ENCODE data around the gene TOX2.

Gene TOX2

DNA sequence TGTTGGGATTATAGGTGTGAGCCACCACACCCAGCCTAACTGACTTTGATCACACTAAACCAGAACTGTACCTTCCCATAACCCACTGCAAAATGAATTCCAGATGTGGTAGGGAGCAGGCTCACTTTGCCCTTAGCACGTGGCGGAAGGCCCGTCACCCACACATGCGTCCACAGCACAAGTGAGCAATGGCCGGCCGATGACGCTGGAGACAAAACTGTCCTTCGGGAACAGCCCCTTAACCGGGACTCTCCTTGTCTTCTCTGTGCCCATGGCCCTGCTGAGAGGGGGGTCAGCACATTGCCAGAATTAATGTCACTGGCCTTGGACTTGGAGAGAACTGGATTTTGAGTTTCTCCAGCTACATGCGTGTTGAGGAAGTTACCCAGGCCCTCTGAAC, 107.2 kb downstream of the TOX2 start:
- H3K27me3 Mint-ChIP-seq (ENCODE audit: low read depth, poor library complexity), result peaks cover 29% of the 10 kb centered on the region
- no peak for DNase-seq
- no peaks in the 10 kb centered on the region for H3K9me3 Mint-ChIP-seq
- H3K4me3 Mint-ChIP-seq, result no peak overlapping the region
- no peaks in the 10 kb centered on the region for H3K36me3 Mint-ChIP-seq (ENCODE audit: low read depth)
- peaks cover 43% of the 10 kb centered on the region for H3K4me1 Mint-ChIP-seq
- no peak for TF ChIP-seq CTCF (IDR thresholded peaks at IDR 0.05)
- H3K27ac Mint-ChIP-seq, result no peak overlapping the region

DNA sequence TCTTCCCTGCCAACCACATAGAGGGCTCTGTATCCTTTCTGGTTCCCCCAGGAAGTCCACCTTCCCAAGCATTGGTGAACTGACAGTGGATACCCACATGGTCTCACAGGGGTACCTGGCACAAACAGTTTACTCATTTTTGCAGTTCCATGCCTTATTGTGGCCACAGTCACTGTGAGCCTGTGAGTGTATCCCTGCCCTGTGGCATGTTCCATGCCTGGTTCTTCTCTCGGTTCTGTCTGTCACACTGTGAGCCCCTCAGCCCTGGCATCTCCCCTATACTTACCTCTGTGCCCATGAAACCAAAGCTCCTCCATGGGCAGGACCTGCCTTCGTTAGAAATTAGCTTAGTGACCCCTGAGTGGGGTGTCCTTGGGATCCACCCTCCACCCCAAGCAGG, 107.8 kb downstream of the TOX2 start:
- DNase-seq, result no peak
- TF ChIP-seq CTCF (IDR thresholded peaks at IDR 0.05), result no peak
- H3K27me3 Mint-ChIP-seq (ENCODE audit: low read depth, poor library complexity), result peaks cover 26% of the 10 kb centered on the region
- H3K9me3 Mint-ChIP-seq, result no peaks in the 10 kb centered on the region
- H3K27ac Mint-ChIP-seq, result no peak overlapping the region
- H3K36me3 Mint-ChIP-seq (ENCODE audit: low read depth), result no peaks in the 10 kb centered on the region
- H3K4me1 Mint-ChIP-seq, result peaks cover 43% of the 10 kb centered on the region
- H3K4me3 Mint-ChIP-seq, result no peak overlapping the region

DNA sequence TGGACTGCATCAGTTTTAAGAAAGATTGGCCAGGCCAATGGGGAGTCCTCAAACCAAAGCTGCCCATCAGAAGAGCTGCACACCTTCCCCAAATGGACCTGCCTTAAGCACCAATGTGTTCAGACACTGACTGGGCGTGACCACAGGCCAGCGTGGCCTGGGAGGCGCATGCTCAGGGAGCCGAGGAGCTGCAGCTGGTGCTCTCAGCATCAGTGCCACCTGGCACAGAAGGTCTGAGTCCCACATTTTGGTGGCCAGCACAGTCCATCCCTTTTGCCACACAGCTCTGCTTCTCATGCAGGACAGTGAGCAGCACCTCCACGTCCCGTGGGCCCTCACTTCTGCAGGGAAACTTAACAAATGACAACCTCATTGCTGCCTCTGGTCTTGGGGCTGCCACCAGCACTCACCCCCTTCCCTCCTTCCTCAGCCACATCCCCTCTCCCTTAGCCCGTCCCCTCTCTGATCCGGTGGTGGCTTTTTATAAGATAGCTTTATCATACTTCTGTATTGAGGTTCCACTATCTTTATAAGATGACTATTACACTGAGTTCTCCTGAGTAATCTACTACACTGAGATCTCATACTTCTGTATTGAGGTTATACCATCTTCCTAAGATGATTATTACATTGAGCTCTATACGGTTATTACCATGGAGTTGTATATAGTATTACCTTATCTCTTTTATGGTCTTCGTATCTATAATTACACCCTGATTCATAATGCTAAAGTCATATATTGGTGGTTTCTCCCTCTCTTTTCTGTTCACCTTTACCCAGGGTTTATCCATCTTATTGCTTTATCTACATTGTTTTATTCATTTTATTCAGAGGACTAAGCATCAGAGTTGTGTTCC, 109.1 kb downstream of the TOX2 start:
- no peaks in the 10 kb centered on the region for H3K9me3 Mint-ChIP-seq
- H3K36me3 Mint-ChIP-seq (ENCODE audit: low read depth), result no peaks in the 10 kb centered on the region
- peaks cover 33% of the 10 kb centered on the region for H3K4me1 Mint-ChIP-seq
- peaks cover 38% of the 10 kb centered on the region for H3K27me3 Mint-ChIP-seq (ENCODE audit: low read depth, poor library complexity)
- no peak for TF ChIP-seq CTCF (IDR thresholded peaks at IDR 0.05)
- H3K27ac Mint-ChIP-seq, result no peak overlapping the region
- no peak overlapping the region for H3K4me3 Mint-ChIP-seq
- DNase-seq, result no peak

DNA sequence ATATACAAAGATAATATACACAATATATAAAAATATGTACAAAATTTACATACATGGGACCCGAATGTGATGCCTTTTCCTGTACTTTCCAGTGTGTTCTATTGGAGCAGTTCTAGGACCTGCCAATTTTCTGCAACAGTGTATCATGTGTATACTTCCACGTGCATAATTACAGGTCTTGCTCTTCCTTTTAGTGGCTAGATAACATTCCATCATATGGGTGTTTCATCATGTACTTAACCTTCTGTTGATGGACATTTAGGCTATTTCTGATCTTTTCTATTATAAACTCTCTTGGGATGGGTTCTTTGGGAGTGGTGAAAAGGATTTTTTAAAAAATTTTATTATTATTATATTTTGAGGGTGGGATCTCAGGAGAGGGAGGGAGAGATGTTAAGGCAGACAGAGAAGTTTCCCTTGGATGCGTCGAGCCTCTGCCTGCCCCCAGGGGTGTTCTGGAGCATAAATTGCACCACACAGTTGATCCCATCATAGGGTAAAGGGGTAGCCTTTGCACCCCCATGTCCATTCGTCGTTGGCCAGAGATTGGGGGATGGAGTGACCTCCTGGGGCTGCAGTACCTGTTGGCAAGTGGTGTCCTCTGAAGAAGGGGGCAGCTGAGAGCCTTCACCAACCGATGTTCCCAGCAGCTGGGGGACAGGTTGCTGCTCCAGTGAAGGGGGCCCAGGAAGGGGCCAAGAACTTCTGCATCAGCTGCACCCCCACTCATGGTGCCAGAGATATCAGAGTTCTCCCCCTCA, 110.3 kb downstream of the TOX2 start:
- no peak for TF ChIP-seq CTCF (IDR thresholded peaks at IDR 0.05)
- Mint-ChIP-seq H3K9me3 (no peaks in the 10 kb centered on the region), H3K4me1 (peaks cover 20% of the 10 kb centered on the region), H3K4me3 (no peak overlapping the region), H3K36me3 (ENCODE audit: low read depth) (no peaks in the 10 kb centered on the region), H3K27ac (no peak overlapping the region), H3K27me3 (ENCODE audit: low read depth, poor library complexity) (peaks cover 36% of the 10 kb centered on the region)
- no peak for DNase-seq

DNA sequence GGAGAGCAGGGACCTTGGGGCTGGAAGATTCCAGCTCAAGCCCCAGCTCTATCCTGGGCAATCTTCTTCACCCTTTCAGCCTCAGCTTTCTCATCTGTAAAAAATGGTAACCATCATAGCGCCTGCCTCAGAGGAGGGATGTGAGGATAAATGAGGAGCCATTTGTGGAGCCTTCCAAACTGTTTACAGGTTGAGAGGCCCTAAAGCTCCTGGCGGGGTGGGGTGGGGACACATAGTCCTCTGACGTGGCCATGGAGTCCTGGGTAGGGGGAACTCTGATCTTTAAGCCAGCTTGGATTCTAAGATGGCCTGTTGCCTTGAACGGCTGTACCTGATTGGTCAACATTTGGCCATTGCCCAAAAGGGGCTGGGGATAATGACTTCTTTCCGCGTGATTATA, 111.1 kb downstream of the TOX2 start:
- no peak for DNase-seq
- Mint-ChIP-seq H3K9me3 (no peaks in the 10 kb centered on the region), H3K36me3 (ENCODE audit: low read depth) (no peaks in the 10 kb centered on the region), H3K4me1 (peaks cover 16% of the 10 kb centered on the region), H3K27me3 (ENCODE audit: low read depth, poor library complexity) (peaks cover 39% of the 10 kb centered on the region), H3K4me3 (no peak overlapping the region), H3K27ac (no peak overlapping the region)
- no peak for TF ChIP-seq CTCF (IDR thresholded peaks at IDR 0.05)
